ENCODE results near the gene TRIM36.

Gene TRIM36

DNA sequence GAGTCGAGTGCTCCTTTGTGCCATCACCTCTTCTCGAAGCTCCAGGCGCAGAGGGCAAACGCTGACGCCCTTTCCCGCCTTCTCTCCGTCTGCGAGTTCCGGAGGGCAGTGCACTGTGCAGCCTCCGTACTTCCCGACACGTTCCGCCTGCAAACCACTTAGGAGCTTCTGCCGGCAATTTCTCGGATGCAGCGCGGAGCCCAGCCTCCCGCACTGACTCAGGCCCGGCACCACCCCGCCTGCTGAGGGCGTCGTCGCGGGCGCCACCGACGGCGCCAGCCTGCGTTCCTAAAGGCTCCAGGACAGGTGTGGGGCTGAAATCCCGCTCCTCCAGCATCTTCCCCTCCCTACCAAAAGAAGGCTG, 9.3 kb upstream of the TRIM36 start:
- DNase-seq = no peak
- intact Hi-C loops (cut with DNase I; ENCODE audit: low total_unique reads) = no loop called here
- H3K36me3 ChIP-seq = no peaks in the 10 kb centered on the region
- H3K27ac ChIP-seq = peak overlapping the region; percentile 71 to 82
- peaks cover 0 to 13% (median 6%) of the 10 kb centered on the region in 4 donors for H3K4me1 ChIP-seq
- peak overlapping the region; percentile 63 to 65 for H3K4me3 ChIP-seq
- H3K9me3 ChIP-seq = no peaks in the 10 kb centered on the region
- no peak for TF ChIP-seq CTCF (IDR thresholded peaks at IDR 0.05)
- peaks cover 0 to 4% of the 10 kb centered on the region in 2 donors for H3K27me3 ChIP-seq

GRCh38 chr5:115170929-115171510, 1.3 kb upstream of the TRIM36 start:
- H3K9me3 ChIP-seq = no peaks in the 10 kb centered on the region
- intact Hi-C loops (cut with DNase I; ENCODE audit: low total_unique reads) = no loop called here
- no peak for TF ChIP-seq CTCF (IDR thresholded peaks at IDR 0.05)
- H3K4me3 ChIP-seq = peak overlapping the region; percentile 87 to 99
- no peaks in the 10 kb centered on the region for H3K27me3 ChIP-seq
- H3K27ac ChIP-seq = peak overlapping the region; percentile 80 to 81
- no peak for DNase-seq
- peaks cover 0 to 30% (median 16%) of the 10 kb centered on the region in 4 donors for H3K4me1 ChIP-seq
- no peaks in the 10 kb centered on the region for H3K36me3 ChIP-seq

- no peaks in the 10 kb centered on the region for H3K9me3 ChIP-seq
- H3K27me3 ChIP-seq = no peaks in the 10 kb centered on the region
- H3K27ac ChIP-seq = peak overlapping the region; percentile 80 to 81
- intact Hi-C loops (cut with DNase I; ENCODE audit: low total_unique reads) = no loop called here
- H3K4me3 ChIP-seq = peak overlapping the region; percentile 87 to 99
- H3K4me1 ChIP-seq = peaks cover 0 to 31% (median 16%) of the 10 kb centered on the region in 4 donors
- no peaks in the 10 kb centered on the region for H3K36me3 ChIP-seq
- no peak for TF ChIP-seq CTCF (IDR thresholded peaks at IDR 0.05)
- no peak for DNase-seq
These were observed 623 bp upstream of the TRIM36 start for GRCh38 chr5:115170134-115170928.

DNA sequence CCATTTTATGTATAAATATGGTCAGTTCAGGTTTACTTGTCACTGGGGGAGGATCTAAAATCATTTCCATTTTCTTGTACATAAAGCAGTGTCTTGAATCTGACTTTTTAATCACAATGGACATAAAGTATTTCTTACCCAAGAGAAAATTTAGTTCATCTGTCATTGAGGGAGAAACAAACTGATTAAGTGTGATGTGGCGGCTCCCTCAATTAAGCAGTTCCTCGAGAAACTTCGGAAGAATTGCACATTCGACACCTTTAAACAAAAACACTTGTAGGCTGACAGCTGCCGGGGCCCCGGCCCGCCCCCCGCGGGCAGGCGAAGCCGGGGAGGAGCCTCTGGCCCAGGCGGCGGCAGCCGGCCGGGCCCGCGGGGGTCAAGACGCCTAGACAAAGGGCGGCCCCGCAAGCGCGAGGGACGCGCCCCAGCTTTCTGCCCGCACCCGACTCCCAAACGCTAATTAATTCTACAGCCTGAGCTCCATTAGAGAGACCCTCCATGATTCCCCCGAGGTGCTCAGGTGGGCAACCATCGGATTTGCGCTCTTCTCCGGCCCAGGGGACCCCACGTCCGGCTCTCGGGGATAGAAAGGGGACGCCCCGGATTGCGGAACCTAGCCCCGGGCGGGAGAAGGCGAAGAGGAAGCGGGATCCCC, 750 bp downstream of the TRIM36 start:
- no peak for TF ChIP-seq CTCF (IDR thresholded peaks at IDR 0.05)
- DNase-seq = no peak
- Histone ChIP-seq H3K27me3 (no peaks in the 10 kb centered on the region), H3K4me1 (peaks cover 0 to 31% (median 16%) of the 10 kb centered on the region in 4 donors), H3K36me3 (no peaks in the 10 kb centered on the region), H3K9me3 (no peaks in the 10 kb centered on the region), H3K27ac (peak overlapping the region; percentile 80 to 81), H3K4me3 (peak overlapping the region; percentile 87 to 99)
- intact Hi-C loops (cut with DNase I; ENCODE audit: low total_unique reads) = no loop called here

- TF ChIP-seq CTCF (IDR thresholded peaks at IDR 0.05) = no peak
- Histone ChIP-seq H3K9me3 (no peaks in the 10 kb centered on the region), H3K27ac (no peak overlapping the region), H3K4me1 (peaks cover 0 to 31% (median 16%) of the 10 kb centered on the region in 4 donors), H3K36me3 (no peaks in the 10 kb centered on the region), H3K27me3 (no peaks in the 10 kb centered on the region), H3K4me3 (no peak overlapping the region)
- DNase-seq = no peak
- intact Hi-C loops (cut with DNase I; ENCODE audit: low total_unique reads) = no loop called here
These were observed 2.8 kb downstream of the TRIM36 start for GRCh38 chr5:115166744-115167393.
